Muscle layer of duodenum (tissue), 2 donors: Measurements from ENCODE around the gene ZNG1F.
"Not testable (repeated sequence)": the region's sequence is repeated elsewhere in the genome, so short reads cannot be mapped to it uniquely, and the experiment has no call there.

Experiments used
- H3K27ac ChIP-seq: one replicate; pipeline ENCODE4 v1.7.0; 2013; ENCODE audit warnings: mild to moderate bottlenecking, low read length
- H3K27me3 ChIP-seq: one replicate; pipeline ENCODE4 v1.7.0; 2013; ENCODE audit warnings: low read depth, mild to moderate bottlenecking, control low read depth, low read length
- H3K36me3 ChIP-seq, 2 donors: one replicate each; pipeline ENCODE4 v1.7.0; 2013; ENCODE audit warnings: low read length in 2 of 2, control low read depth in 1 of 2, mild to moderate bottlenecking in 1 of 2; ENCODE audit not compliant: insufficient read depth in 2 of 2, control insufficient read depth in 1 of 2
- H3K4me1 ChIP-seq, 2 donors: one replicate each; pipeline ENCODE4 v1.7.0; 2013; ENCODE audit warnings: low read length in 2 of 2, mild to moderate bottlenecking in 2 of 2, control low read depth in 1 of 2, moderate library complexity in 1 of 2; ENCODE audit not compliant: insufficient read depth in 2 of 2, control insufficient read depth in 1 of 2
- H3K4me3 ChIP-seq, 2 donors: one replicate each; pipeline ENCODE4 v1.7.0; 2013; ENCODE audit warnings: low read length in 2 of 2, low read depth in 1 of 2, mild to moderate bottlenecking in 1 of 2
- H3K9me3 ChIP-seq, 2 donors: one replicate each; pipeline ENCODE4 v1.7.0; 2013; ENCODE audit warnings: low read length in 2 of 2, control low read depth in 1 of 2, mild to moderate bottlenecking in 1 of 2; ENCODE audit not compliant: control insufficient read depth in 1 of 2
- donor health status: healthy.

The ZNG1F gene

GRCh38 chr9:41174994-41175393 lies 14.1 kb downstream of the ZNG1F start:
- not testable (repeated sequence) for H3K4me3 ChIP-seq, H3K9me3 ChIP-seq, H3K27me3 ChIP-seq, H3K27ac ChIP-seq, H3K4me1 ChIP-seq, H3K36me3 ChIP-seq

- not testable (repeated sequence) for H3K36me3 ChIP-seq, H3K4me1 ChIP-seq, H3K27me3 ChIP-seq, H3K27ac ChIP-seq, H3K9me3 ChIP-seq, H3K4me3 ChIP-seq
Measured at GRCh38 chr9:41150116-41150515, 39.0 kb downstream of the ZNG1F start.

GRCh38 chr9:41141878-41142277 lies 47.2 kb downstream of the ZNG1F start:
- H3K27me3 ChIP-seq, H3K27ac ChIP-seq, H3K4me1 ChIP-seq, H3K4me3 ChIP-seq, H3K36me3 ChIP-seq, H3K9me3 ChIP-seq: not testable (repeated sequence)

- H3K4me3 ChIP-seq, H3K27me3 ChIP-seq, H3K9me3 ChIP-seq, H3K4me1 ChIP-seq, H3K36me3 ChIP-seq, H3K27ac ChIP-seq: not testable (repeated sequence)
Measured at GRCh38 chr9:41128581-41128980, 60.5 kb downstream of the ZNG1F start, which contains the start of gene FOXD4L6. FOXD4L6 (minus strand) TSS chr9:41128681; CDS start chr9:41128383, 298 bp downstream.

GRCh38 chr9:41126746-41127446 lies 62.2 kb downstream of the ZNG1F start:
- H3K4me3 ChIP-seq, H3K27ac ChIP-seq: not testable (repeated sequence)

GRCh38 chr9:41125936-41126335 lies 63.2 kb downstream of the ZNG1F start:
- H3K27ac ChIP-seq, H3K4me1 ChIP-seq, H3K4me3 ChIP-seq, H3K27me3 ChIP-seq, H3K9me3 ChIP-seq, H3K36me3 ChIP-seq: not testable (repeated sequence)

More at GRCh38 chr9:41126746-41127446, 62.2 kb downstream of the ZNG1F start:
- not testable (repeated sequence) for H3K9me3 ChIP-seq, H3K36me3 ChIP-seq, H3K27me3 ChIP-seq, H3K4me1 ChIP-seq

GRCh38 chr9:41125109-41125658 lies 63.9 kb downstream of the ZNG1F start:
- not testable (repeated sequence) for H3K27me3 ChIP-seq, H3K9me3 ChIP-seq, H3K4me1 ChIP-seq, H3K4me3 ChIP-seq, H3K27ac ChIP-seq, H3K36me3 ChIP-seq

GRCh38 chr9:41124250-41125108 lies 64.6 kb downstream of the ZNG1F start:
- H3K27ac ChIP-seq, H3K27me3 ChIP-seq, H3K36me3 ChIP-seq, H3K4me3 ChIP-seq, H3K4me1 ChIP-seq, H3K9me3 ChIP-seq: not testable (repeated sequence)

- H3K4me3 ChIP-seq, H3K27me3 ChIP-seq, H3K9me3 ChIP-seq, H3K27ac ChIP-seq, H3K36me3 ChIP-seq, H3K4me1 ChIP-seq: not testable (repeated sequence)
Measured at GRCh38 chr9:41123812-41124211, 65.3 kb downstream of the ZNG1F start.

- H3K4me1 ChIP-seq, H3K9me3 ChIP-seq, H3K27ac ChIP-seq, H3K36me3 ChIP-seq, H3K4me3 ChIP-seq, H3K27me3 ChIP-seq: not testable (repeated sequence)
Measured at GRCh38 chr9:41123396-41123795, 65.7 kb downstream of the ZNG1F start.

GRCh38 chr9:41120696-41121095 lies 68.4 kb downstream of the ZNG1F start:
- not testable (repeated sequence) for H3K27me3 ChIP-seq

More at GRCh38 chr9:41120696-41121095, 68.4 kb downstream of the ZNG1F start:
- not testable (repeated sequence) for H3K36me3 ChIP-seq, H3K4me3 ChIP-seq, H3K4me1 ChIP-seq, H3K9me3 ChIP-seq, H3K27ac ChIP-seq
